Measurements from ENCODE around the gene NR5A2.
A peak's percentile ranks its signal among the peaks of the same experiment; 100 is the strongest.
"Not testable (repeated sequence)": the region's sequence is repeated elsewhere in the genome, so short reads cannot be mapped to it uniquely, and the experiment has no call there.

The NR5A2 gene

GRCh38 chr1:200181861-200182260 lies 154.4 kb downstream of the NR5A2 start:
- no peak overlapping the region for H3K27ac ChIP-seq
- H3K9me3 ChIP-seq: no peaks in the 10 kb centered on the region
- H3K36me3 ChIP-seq: no peaks in the 10 kb centered on the region
- intact Hi-C loops (cut with DNase I; ENCODE audit: low total_unique reads): no loop called here
- no peak for DNase-seq
- TF ChIP-seq, protein P1, sequence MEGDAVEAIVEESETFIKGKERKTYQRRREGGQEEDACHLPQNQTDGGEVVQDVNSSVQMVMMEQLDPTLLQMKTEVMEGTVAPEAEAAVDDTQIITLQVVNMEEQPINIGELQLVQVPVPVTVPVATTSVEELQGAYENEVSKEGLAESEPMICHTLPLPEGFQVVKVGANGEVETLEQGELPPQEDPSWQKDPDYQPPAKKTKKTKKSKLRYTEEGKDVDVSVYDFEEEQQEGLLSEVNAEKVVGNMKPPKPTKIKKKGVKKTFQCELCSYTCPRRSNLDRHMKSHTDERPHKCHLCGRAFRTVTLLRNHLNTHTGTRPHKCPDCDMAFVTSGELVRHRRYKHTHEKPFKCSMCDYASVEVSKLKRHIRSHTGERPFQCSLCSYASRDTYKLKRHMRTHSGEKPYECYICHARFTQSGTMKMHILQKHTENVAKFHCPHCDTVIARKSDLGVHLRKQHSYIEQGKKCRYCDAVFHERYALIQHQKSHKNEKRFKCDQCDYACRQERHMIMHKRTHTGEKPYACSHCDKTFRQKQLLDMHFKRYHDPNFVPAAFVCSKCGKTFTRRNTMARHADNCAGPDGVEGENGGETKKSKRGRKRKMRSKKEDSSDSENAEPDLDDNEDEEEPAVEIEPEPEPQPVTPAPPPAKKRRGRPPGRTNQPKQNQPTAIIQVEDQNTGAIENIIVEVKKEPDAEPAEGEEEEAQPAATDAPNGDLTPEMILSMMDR (IDR thresholded peaks at IDR 0.05): no peak
- H3K4me3 ChIP-seq: no peak overlapping the region
- no peaks in the 10 kb centered on the region for H3K27me3 ChIP-seq
- H3K4me1 ChIP-seq: no peaks in the 10 kb centered on the region

DNA sequence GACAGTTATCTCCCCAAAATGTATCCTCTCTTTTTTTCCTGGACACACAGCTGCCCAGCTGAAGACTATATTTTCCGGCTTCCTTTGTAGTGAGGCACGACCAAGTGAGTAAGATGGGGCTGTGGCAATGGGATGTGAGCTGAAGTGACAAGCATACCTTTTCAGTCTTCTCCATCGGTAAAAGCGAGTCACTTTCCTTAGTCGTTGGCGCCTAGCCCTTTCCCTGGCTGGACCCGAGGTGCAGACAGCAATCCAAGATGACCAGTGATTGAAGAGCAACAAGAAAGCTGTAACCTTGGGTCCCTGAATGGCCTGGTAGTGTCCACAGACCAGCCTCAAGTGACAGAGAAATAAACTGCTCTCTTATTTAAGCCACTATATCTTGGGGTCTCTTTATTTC lies 155.2 kb downstream of the NR5A2 start:
- intact Hi-C loops (cut with DNase I; ENCODE audit: low total_unique reads): no loop called here
- no peaks in the 10 kb centered on the region for H3K36me3 ChIP-seq
- no peaks in the 10 kb centered on the region for H3K9me3 ChIP-seq
- H3K4me1 ChIP-seq: no peaks in the 10 kb centered on the region
- DNase-seq: no peak
- TF ChIP-seq, protein P1 (IDR thresholded peaks at IDR 0.05): no peak
- H3K27me3 ChIP-seq: no peaks in the 10 kb centered on the region
- no peak overlapping the region for H3K4me3 ChIP-seq
- no peak overlapping the region for H3K27ac ChIP-seq

- Histone ChIP-seq H3K9me3 (no peaks in the 10 kb centered on the region), H3K27ac (no peak overlapping the region), H3K27me3 (no peaks in the 10 kb centered on the region), H3K4me3 (no peak overlapping the region), H3K36me3 (no peaks in the 10 kb centered on the region), H3K4me1 (no peaks in the 10 kb centered on the region)
- TF ChIP-seq, protein P1 (IDR thresholded peaks at IDR 0.05): no peak
- no peak for DNase-seq
- intact Hi-C loops (cut with DNase I; ENCODE audit: low total_unique reads): no loop called here
These were observed 156.1 kb downstream of the NR5A2 start for GRCh38 chr1:200183637-200184036.

- H3K36me3 ChIP-seq: no peaks in the 10 kb centered on the region
- no peak overlapping the region for H3K27ac ChIP-seq
- no peak overlapping the region for H3K4me3 ChIP-seq
- no peaks in the 10 kb centered on the region for H3K27me3 ChIP-seq
- TF ChIP-seq, protein P1 (IDR thresholded peaks at IDR 0.05): no peak
- intact Hi-C loops (cut with DNase I; ENCODE audit: low total_unique reads): no loop called here
- H3K9me3 ChIP-seq: no peaks in the 10 kb centered on the region
- no peaks in the 10 kb centered on the region for H3K4me1 ChIP-seq
- DNase-seq: peak; percentile 75 to 88
These were observed 156.7 kb downstream of the NR5A2 start for GRCh38 chr1:200184196-200184595.

- intact Hi-C loops (cut with DNase I; ENCODE audit: low total_unique reads); H3K4me3 ChIP-seq; H3K36me3 ChIP-seq; H3K9me3 ChIP-seq; DNase-seq; H3K27ac ChIP-seq; H3K4me1 ChIP-seq; H3K27me3 ChIP-seq: not testable (repeated sequence)
These were observed 157.7 kb downstream of the NR5A2 start for GRCh38 chr1:200185191-200185590.

GRCh38 chr1:200187332-200187731 lies 159.8 kb downstream of the NR5A2 start:
- intact Hi-C loops (cut with DNase I; ENCODE audit: low total_unique reads); H3K9me3 ChIP-seq; H3K4me1 ChIP-seq; DNase-seq; H3K27me3 ChIP-seq; H3K27ac ChIP-seq; H3K4me3 ChIP-seq; H3K36me3 ChIP-seq: not testable (repeated sequence)

- intact Hi-C loops (cut with DNase I; ENCODE audit: low total_unique reads): no loop called here
- Histone ChIP-seq H3K4me3 (no peak overlapping the region), H3K9me3 (no peaks in the 10 kb centered on the region), H3K36me3 (no peaks in the 10 kb centered on the region), H3K4me1 (no peaks in the 10 kb centered on the region), H3K27ac (no peak overlapping the region), H3K27me3 (no peaks in the 10 kb centered on the region)
- TF ChIP-seq, protein P1 (IDR thresholded peaks at IDR 0.05): no peak
- DNase-seq: no peak
These were observed 164.5 kb downstream of the NR5A2 start for GRCh38 chr1:200191993-200192392.

Measured in tibial artery (tissue), 4 donors.